ENCODE measurements around the gene CRIP1. TPM values are rescaled to one million over a fixed set of nuclear protein-coding genes. Genes with fewer than 3 reads are reported as not detected.

The CRIP1 gene
- total and polyA plus RNA-seq, 2 experiments from 2014 or later = 0.80 to 8.4 TPM

DNA sequence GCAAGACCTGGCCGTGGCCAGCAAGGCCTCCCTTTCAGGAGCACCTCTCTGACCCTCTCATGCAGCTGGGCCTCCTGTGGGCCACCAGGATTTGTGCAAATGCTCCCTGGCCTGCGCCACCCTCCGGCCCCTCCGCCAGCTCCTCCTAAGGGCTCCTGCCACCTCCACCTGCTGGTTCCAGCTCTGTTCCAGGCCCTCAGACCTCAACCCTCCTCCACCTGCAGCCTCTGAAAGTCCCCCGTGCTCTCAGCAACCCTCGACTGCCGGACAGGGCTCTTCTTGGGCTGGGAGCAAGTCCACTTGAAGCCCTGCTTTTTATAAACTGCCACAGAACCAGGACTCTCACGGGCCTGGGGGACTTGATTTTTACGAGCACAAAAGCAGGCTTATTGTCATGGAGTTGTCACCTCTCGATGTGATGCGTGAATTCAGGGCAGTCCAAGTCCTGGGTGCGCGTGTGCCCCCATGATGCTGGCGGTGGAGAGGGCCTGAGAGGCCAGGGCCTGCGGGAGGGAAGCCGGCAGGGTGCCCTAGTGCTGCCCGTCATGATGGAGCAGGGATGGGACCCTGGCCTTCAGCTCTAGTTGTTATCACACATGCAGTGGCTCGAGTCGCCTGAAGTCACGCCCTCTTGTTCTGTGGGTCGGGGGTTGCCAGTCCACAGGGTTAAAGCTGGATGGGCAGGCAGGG lies 13.5 kb downstream of the CRIP1 start:
- no peaks in the 10 kb centered on the region for H3K36me3 ChIP-seq (ENCODE audit: insufficient read depth)
- DNase-seq (ENCODE audit: low spot score) = no peak
- H4K20me1 ChIP-seq (replicated peaks; ENCODE audit: insufficient read depth) = no peaks in the 10 kb centered on the region
- H3K27me3 Mint-ChIP-seq (ENCODE audit: insufficient read depth, low read depth, poor library complexity) = peaks cover 3% of the 10 kb centered on the region
- TF ChIP-seq NANOG (IDR thresholded peaks at IDR 0.05; ENCODE audit: borderline replicate concordance) = no peak
- no peak for TF ChIP-seq JUNB (IDR thresholded peaks at IDR 0.05; ENCODE audit: unreplicated experiment)
- no peak for TF ChIP-seq CREB1 (CRISPR knock-in tag; IDR thresholded peaks at IDR 0.05; ENCODE audit: low read depth)
- TF ChIP-seq ZNF114 (CRISPR knock-in tag; IDR thresholded peaks at IDR 0.05) = no peak
- no peak for TF ChIP-seq EZH2phosphoT487 (IDR thresholded peaks at IDR 0.05; ENCODE audit: unreplicated experiment)
- TF ChIP-seq EZH2 (IDR thresholded peaks at IDR 0.05; ENCODE audit: low read depth, unreplicated experiment) = no peak
- no peak for TF ChIP-seq STAT1 (IDR thresholded peaks at IDR 0.05; ENCODE audit: unreplicated experiment)
- no peaks in the 10 kb centered on the region for H3K4me1 ChIP-seq (ENCODE audit: insufficient read depth)
- no peak for ATAC-seq
- no peak overlapping the region for H3K4me3 ChIP-seq
- H2AFZ ChIP-seq = no peak overlapping the region
- no peaks in the 10 kb centered on the region for H3K9me3 Mint-ChIP-seq
- no peaks in the 10 kb centered on the region for H3K27me3 ChIP-seq (ENCODE audit: insufficient read depth)
- H3K4me2 ChIP-seq = no peak overlapping the region
- H3K27ac Mint-ChIP-seq = no peak overlapping the region; the same call in 1 of the 2 replicates
- H3F3A ChIP-seq (replicated peaks; ENCODE audit: low read depth) = no peaks in the 10 kb centered on the region
- H3K4me1 Mint-ChIP-seq = 0 out of 3 replicates have a peak, but pooled peaks cover 2% of the 10 kb centered on the region
- H3K9me2 ChIP-seq (ENCODE audit: insufficient read depth) = no peaks in the 10 kb centered on the region
- no peaks in the 10 kb centered on the region for H3K36me3 Mint-ChIP-seq (ENCODE audit: low read depth)
- no peaks in the 10 kb centered on the region for H3K79me2 ChIP-seq (replicated peaks; ENCODE audit: insufficient read depth)
- no peak overlapping the region for H3K27ac ChIP-seq (ENCODE audit: low read depth)
- H3K4me3 Mint-ChIP-seq = no peak overlapping the region

- Histone ChIP-seq H3K27ac (ENCODE audit: low read depth) (no peak overlapping the region), H3K36me3 (ENCODE audit: insufficient read depth) (no peaks in the 10 kb centered on the region), H3F3A (replicated peaks; ENCODE audit: low read depth) (no peaks in the 10 kb centered on the region), H3K9me2 (ENCODE audit: insufficient read depth) (no peaks in the 10 kb centered on the region), H3K4me2 (no peak overlapping the region), H3K4me1 (ENCODE audit: insufficient read depth) (no peaks in the 10 kb centered on the region), H4K20me1 (replicated peaks; ENCODE audit: insufficient read depth) (no peaks in the 10 kb centered on the region), H3K27me3 (ENCODE audit: insufficient read depth) (no peaks in the 10 kb centered on the region), H3K79me2 (replicated peaks; ENCODE audit: insufficient read depth) (no peaks in the 10 kb centered on the region), H2AFZ (no peak overlapping the region), H3K4me3 (no peak overlapping the region)
- no peak for ATAC-seq
- no peak for DNase-seq (ENCODE audit: low spot score)
- Mint-ChIP-seq H3K4me3 (no peak overlapping the region), H3K4me1 (0 out of 3 replicates have a peak, but pooled peaks cover 2% of the 10 kb centered on the region), H3K9me3 (no peaks in the 10 kb centered on the region; the same call in 2 of the 3 replicates), H3K27me3 (ENCODE audit: insufficient read depth, low read depth, poor library complexity) (peaks cover 3% of the 10 kb centered on the region), H3K27ac (no peak overlapping the region; the same call in 1 of the 2 replicates), H3K36me3 (ENCODE audit: low read depth) (no peaks in the 10 kb centered on the region)
- TF ChIP-seq ETS1 (IDR thresholded peaks at IDR 0.05) (no peak), REST (IDR thresholded peaks at IDR 0.05; ENCODE audit: unreplicated experiment) (no peak), JUNB (IDR thresholded peaks at IDR 0.05; ENCODE audit: unreplicated experiment) (no peak), CREB1 (CRISPR knock-in tag; IDR thresholded peaks at IDR 0.05; ENCODE audit: low read depth) (no peak), EZH2 (IDR thresholded peaks at IDR 0.05; ENCODE audit: low read depth, unreplicated experiment) (no peak)
Measured at GRCh38 chr14:105500726-105501101, 14.0 kb downstream of the CRIP1 start.

All from GM23338 (cell line).